Adrenal gland (tissue), 5 donors: ENCODE results near the gene ELL2.

ENCODE experiments used
- CTCF ChIP-seq, 6 experiments: fragments of 450-650 bp in 4 of 6; fragments of 200-600 bp in 2 of 6; sonication (generic) in 1 of 6; IDR thresholded peaks; 1 replicate in 5 of 6; 2 replicates in 1 of 6; pipeline versions ENCODE4 v1.5.1 to v1.8.0; 2016 to 2021; ENCODE audit warnings: antibody characterized with exemption in 6 of 6, mild to moderate bottlenecking in 2 of 6, moderate library complexity in 1 of 6
- POLR2A ChIP-seq, 2 donors: fragments of 450-650 bp; IDR thresholded peaks; one replicate each; pipeline ENCODE4 v1.6.1; 2017; ENCODE audit warnings: antibody characterized with exemption in 2 of 2, mild to moderate bottlenecking in 2 of 2, moderate library complexity in 1 of 2
- donor health status: DM: no; HTN: no; CAD: no.

DNA sequence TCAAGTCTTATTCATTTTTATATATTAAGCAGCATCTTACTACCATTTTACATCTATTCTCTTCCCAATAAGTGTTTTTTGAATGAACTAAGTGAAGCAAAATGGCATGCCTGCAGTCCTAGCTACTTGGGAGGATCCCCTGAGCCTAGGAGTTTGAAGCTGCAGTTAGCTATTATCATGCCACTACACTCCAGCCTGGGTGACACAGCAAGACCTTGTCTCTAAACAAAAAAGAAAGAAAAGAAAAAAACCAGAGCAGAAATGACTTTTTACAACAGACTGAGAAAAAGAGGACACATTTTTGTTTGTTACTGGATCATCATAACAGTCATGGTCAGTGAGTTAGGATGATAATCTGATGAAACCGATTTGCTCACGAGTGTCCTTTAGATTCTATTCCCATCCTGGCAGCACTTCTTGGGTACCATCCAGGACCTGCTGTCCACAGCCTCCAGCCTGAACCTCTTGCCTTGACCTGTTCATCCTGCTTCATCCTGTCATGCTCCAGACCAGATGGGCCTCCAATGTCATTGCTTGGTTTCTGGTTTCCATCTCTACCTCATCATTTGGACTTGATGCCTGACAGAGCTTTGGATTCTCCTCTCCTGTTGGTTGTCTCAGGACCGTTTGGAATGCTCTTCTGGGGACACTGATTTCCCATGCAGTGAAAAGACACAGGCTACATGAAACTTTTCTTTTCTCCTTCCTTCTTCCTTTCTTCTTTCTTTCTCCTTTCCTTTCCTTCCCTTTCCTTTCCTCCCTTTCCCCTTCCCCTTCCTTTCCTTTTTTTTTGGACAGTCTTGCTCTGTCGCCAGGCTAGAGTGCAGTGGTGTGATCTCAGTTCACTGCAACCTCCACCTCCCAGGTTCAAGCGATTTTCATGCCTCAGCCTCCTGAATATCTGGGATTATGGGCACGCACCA is 89.0 kb downstream of the ELL2 start:
- TF ChIP-seq CTCF (IDR thresholded peaks at IDR 0.05): no peak
- TF ChIP-seq POLR2A (IDR thresholded peaks at IDR 0.05): no peak
